Suprapubic skin (tissue), 4 donors: ENCODE data around the gene PLEKHG5. TPM values are rescaled to one million over a fixed set of nuclear protein-coding genes. Genes with fewer than 3 reads are reported as not detected.

Experiments
- DNase-seq, 2 donors: peaks; one replicate each; pipeline ENCODE4 v3.0.0-alpha.2; 2019; ENCODE audit warnings: low spot score in 2 of 2
- H3K27ac ChIP-seq: fragments of 200-600 bp; sonication (generic); one replicate; pipeline ENCODE4 v1.5.1; 2019
- H3K27me3 ChIP-seq: fragments of 200-600 bp; sonication (generic); one replicate; pipeline ENCODE4 v1.5.1; 2019
- H3K36me3 ChIP-seq: fragments of 200-600 bp; sonication (generic); one replicate; pipeline ENCODE4 v1.5.1; 2019
- H3K4me1 ChIP-seq: fragments of 200-600 bp; sonication (generic); one replicate; pipeline ENCODE4 v1.5.1; 2019
- H3K4me3 ChIP-seq: fragments of 200-600 bp; sonication (generic); one replicate; pipeline ENCODE4 v1.5.1; 2019; ENCODE audit warnings: mild to moderate bottlenecking
- H3K9me3 ChIP-seq: fragments of 200-600 bp; sonication (generic); one replicate; pipeline ENCODE4 v1.5.1; 2019
- EP300 ChIP-seq: sonication (generic); formaldehyde crosslinking; IDR thresholded peaks from one replicate; pipeline ENCODE4 v1.6.1; 2017; ENCODE audit warnings: antibody characterized with exemption
- POLR2A ChIP-seq, 2 donors: fragments of 450-650 bp; IDR thresholded peaks; one replicate each; pipeline ENCODE4 v1.6.1; 2017; ENCODE audit warnings: antibody characterized with exemption in 2 of 2, mild to moderate bottlenecking in 2 of 2, moderate library complexity in 2 of 2
- POLR2AphosphoS5 ChIP-seq, 3 donors: sonication (generic); formaldehyde crosslinking; IDR thresholded peaks; one replicate each; pipeline ENCODE4 v1.6.1; 2017; ENCODE audit warnings: antibody characterized with exemption in 3 of 3
- WGBS: methylation state at CpG from one replicate; pipeline ENCODE4 v1.1.5; 2018; 5-methylcytosine and 5-hydroxymethylcytosine counted together
- total RNA-seq, 4 donors: library from RNA; depleted of rRNA; stranded (reverse); fragments of >200 nt; gene quantifications; one replicate each; pipeline ENCODE4 v1.1.0, GENCODE V29; 2016
- TF ChIP-seq, protein P1 (sequence below), 2 donors: fragments of 200-600 bp in 1 of 2; fragments of 450-650 bp in 1 of 2; sonication (generic) in 1 of 2; IDR thresholded peaks; one replicate each; pipeline ENCODE4 v1.5.1; 2016 to 2019; ENCODE audit warnings: antibody characterized with exemption in 2 of 2, mild to moderate bottlenecking in 1 of 2, moderate library complexity in 1 of 2

Gene PLEKHG5
- total RNA-seq, 4 donors from 2014 or later, result 76.3 to 347 (median 107) TPM

DNA sequence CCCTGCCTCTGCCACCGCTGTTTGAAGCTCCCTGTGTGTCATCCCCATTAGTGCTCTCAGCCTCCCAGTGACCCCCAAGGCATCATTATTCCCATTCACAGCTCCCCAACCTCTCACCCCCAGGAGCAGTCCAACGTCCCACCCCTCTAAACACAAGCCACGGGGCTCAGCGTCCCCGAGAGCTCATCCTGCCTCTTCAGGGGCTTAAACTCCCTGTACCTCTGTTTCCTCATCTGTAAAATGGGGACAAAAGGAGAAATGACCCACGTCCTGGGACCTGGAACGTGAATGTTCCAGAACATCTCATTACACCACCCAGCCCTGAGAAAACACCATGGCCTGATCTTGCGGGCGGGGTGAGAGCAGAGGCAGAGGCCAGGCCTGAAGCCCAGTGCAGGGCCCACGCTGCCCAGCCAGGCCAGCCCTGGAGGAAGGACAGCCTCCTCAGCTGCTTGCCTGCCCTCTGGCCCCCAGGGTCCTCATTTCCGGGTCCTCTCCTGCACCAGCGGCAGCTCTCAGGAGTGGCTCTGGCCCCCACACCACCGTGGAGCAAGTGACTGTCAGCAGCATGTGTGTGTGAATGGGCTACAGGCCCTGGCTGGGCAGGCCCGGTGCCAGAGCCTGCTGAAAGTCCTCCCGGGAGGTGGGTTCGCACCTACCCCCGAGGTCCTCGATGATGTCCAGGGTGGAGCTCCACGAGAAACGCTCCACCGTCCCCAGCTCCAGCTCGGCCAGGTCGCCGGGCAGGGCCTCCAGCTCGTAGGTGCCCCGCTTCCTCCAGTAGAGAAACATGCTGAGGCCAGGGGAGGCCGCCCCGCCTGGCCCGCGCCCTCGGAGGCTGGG lies 14.1 kb upstream of the PLEKHG5 start:
- no peak for DNase-seq
- no peaks in the 10 kb centered on the region for H3K27me3 ChIP-seq
- no peaks in the 10 kb centered on the region for H3K36me3 ChIP-seq
- H3K4me3 ChIP-seq, result no peak overlapping the region
- peaks cover 14% of the 10 kb centered on the region for H3K4me1 ChIP-seq
- WGBS, result 90% methylated on average over 17 of the region's 31 CpGs
- no peaks in the 10 kb centered on the region for H3K9me3 ChIP-seq
- H3K27ac ChIP-seq, result no peak overlapping the region
- TF ChIP-seq POLR2AphosphoS5 (IDR thresholded peaks at IDR 0.05) (no peak), POLR2A (IDR thresholded peaks at IDR 0.05) (no peak), EP300 (no peak)
- TF ChIP-seq, protein P1, sequence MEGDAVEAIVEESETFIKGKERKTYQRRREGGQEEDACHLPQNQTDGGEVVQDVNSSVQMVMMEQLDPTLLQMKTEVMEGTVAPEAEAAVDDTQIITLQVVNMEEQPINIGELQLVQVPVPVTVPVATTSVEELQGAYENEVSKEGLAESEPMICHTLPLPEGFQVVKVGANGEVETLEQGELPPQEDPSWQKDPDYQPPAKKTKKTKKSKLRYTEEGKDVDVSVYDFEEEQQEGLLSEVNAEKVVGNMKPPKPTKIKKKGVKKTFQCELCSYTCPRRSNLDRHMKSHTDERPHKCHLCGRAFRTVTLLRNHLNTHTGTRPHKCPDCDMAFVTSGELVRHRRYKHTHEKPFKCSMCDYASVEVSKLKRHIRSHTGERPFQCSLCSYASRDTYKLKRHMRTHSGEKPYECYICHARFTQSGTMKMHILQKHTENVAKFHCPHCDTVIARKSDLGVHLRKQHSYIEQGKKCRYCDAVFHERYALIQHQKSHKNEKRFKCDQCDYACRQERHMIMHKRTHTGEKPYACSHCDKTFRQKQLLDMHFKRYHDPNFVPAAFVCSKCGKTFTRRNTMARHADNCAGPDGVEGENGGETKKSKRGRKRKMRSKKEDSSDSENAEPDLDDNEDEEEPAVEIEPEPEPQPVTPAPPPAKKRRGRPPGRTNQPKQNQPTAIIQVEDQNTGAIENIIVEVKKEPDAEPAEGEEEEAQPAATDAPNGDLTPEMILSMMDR (IDR thresholded peaks at IDR 0.05), result no peak

DNA sequence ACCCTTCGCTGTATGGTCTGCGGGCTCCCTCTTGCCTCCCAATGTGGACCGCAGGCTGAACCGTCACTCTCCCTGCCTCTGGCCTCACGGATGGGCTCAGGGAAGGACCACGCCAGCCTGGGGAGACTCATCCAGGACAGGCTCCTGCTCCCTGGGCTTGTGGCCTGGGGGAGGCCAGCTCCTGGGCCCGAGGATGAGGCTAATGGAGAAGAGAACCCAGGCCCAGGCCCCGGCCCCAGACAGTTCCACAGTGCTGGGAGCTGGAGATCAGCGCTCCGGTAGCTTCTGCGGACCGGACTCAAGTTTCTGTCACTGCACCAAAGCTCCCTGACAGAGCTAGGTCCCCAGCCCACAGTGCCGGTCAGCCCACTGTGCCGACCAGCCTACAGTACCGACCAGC lies 13.4 kb upstream of the PLEKHG5 start:
- Histone ChIP-seq H3K36me3 (no peaks in the 10 kb centered on the region), H3K27me3 (no peaks in the 10 kb centered on the region), H3K4me1 (peaks cover 14% of the 10 kb centered on the region), H3K9me3 (no peaks in the 10 kb centered on the region), H3K27ac (no peak overlapping the region), H3K4me3 (no peak overlapping the region)
- no peak for DNase-seq
- WGBS, result 96% methylated on average over 9 of the region's 15 CpGs
- TF ChIP-seq POLR2AphosphoS5 (IDR thresholded peaks at IDR 0.05) (no peak), EP300 (no peak), POLR2A (IDR thresholded peaks at IDR 0.05) (no peak)
- TF ChIP-seq, protein P1 (IDR thresholded peaks at IDR 0.05), result no peak

GRCh38 chr1:6503884-6504602 lies 12.6 kb upstream of the PLEKHG5 start:
- no peak for DNase-seq
- 90% methylated on average over 11 of the region's 20 CpGs for WGBS
- Histone ChIP-seq H3K27me3 (no peaks in the 10 kb centered on the region), H3K9me3 (no peaks in the 10 kb centered on the region), H3K27ac (no peak overlapping the region), H3K4me1 (peaks cover 14% of the 10 kb centered on the region), H3K4me3 (no peak overlapping the region), H3K36me3 (no peaks in the 10 kb centered on the region)
- TF ChIP-seq POLR2A (IDR thresholded peaks at IDR 0.05) (no peak), POLR2AphosphoS5 (IDR thresholded peaks at IDR 0.05) (no peak), EP300 (no peak)
- TF ChIP-seq, protein P1 (IDR thresholded peaks at IDR 0.05), result no peak

DNA sequence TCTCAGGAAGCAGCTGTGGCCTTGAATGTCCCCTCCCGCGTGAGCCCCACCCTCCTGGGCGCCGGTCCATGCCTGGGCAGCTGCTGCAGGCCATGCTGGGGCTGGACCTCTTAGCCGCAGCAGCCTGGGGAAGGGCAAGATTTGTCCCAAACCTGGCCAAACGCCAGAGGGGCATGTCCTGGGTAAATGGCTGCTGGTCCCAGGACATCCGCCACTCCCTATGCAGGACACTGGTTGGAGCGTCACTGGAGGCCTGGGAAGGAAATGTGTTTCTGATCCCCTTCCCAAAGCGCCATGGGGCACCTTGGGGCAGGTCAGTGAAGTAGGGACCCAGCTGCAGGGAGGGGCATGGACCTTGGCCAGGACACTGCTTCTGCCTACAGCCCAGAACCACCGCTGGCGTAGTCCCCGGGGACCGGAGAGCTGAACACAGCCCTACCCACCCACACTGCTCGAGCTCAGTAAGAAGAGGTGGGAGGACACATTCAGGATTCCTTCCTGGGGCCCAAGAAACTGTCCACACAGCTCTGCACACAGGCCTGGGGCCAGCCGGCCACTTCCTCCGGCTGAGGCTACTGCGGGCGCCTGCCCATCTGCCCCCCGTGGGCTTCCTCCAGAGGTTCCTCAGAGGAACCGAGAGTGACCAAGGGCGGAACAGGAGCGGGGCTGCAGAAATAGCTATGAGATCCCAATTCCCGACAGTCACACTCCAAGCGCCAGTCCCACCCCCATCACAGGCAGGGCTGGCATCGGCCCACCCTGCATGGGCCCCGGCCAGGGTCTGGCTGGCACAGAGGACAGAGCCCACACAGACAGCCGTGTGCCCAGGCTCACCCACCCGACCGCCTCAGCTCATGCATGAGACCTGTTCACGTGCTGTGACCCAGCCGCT lies 10.8 kb upstream of the PLEKHG5 start:
- H3K27ac ChIP-seq, result no peak overlapping the region
- H3K9me3 ChIP-seq, result no peaks in the 10 kb centered on the region
- peak in 1 of 2 donors; percentile 85 for DNase-seq
- TF ChIP-seq POLR2AphosphoS5 (IDR thresholded peaks at IDR 0.05) (peak in 1 of 3 donors; percentile 3), POLR2A (IDR thresholded peaks at IDR 0.05) (no peak)
- peaks cover 30% of the 10 kb centered on the region for H3K4me1 ChIP-seq
- no peak overlapping the region for H3K4me3 ChIP-seq
- H3K27me3 ChIP-seq, result no peaks in the 10 kb centered on the region
- 33% methylated on average over 13 of the region's 31 CpGs for WGBS
- H3K36me3 ChIP-seq, result no peaks in the 10 kb centered on the region

DNA sequence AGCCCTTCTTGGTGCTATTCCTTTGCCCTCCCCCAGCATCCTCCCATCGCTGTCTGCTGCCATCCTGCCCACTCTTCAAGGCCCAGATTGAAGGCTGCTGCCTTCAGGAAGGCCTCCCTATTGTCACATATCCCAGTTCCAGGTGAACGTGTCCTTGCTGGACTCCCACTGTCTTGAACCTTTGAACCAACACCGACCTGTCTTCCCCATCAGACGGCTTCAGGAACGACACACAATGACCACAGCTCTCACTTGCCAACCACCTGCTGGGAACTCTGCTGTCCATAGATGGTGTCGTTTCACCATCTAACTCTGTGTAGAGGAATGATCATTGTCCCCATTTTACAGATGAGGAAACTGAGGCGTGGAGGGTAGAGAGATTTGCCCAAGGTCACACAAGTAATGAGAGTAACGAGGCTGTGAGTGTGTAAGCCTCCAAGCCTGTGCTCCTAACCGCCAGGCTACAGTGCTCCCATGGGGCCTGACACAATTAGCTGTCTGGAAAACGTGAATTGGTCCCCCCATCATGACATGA lies 9.9 kb upstream of the PLEKHG5 start:
- H3K27ac ChIP-seq, result no peak overlapping the region

More for the DNA sequence above, 9.9 kb upstream of the PLEKHG5 start:
- TF ChIP-seq POLR2A (IDR thresholded peaks at IDR 0.05) (no peak), POLR2AphosphoS5 (IDR thresholded peaks at IDR 0.05) (no peak), EP300 (no peak)
- TF ChIP-seq, protein P1 (IDR thresholded peaks at IDR 0.05), result no peak
- Histone ChIP-seq H3K27me3 (no peaks in the 10 kb centered on the region), H3K9me3 (no peaks in the 10 kb centered on the region), H3K36me3 (no peaks in the 10 kb centered on the region), H3K4me1 (peaks cover 38% of the 10 kb centered on the region), H3K4me3 (no peak overlapping the region)
- WGBS, result 86% methylated on average over 10 of the region's 10 CpGs
- no peak for DNase-seq
